IPS-NIHi7 (cell line): ENCODE results near the gene IER2.
"Not testable (repeated sequence)": the region's sequence is repeated elsewhere in the genome, so short reads cannot be mapped to it uniquely, and the experiment has no call there.

Experiments used
- DNase-seq: peaks from one replicate; pipeline ENCODE4 v3.0.0; 2012; ENCODE audit warnings: mixed read lengths; ENCODE audit errors: extremely low spot score

IER2 gene

DNA sequence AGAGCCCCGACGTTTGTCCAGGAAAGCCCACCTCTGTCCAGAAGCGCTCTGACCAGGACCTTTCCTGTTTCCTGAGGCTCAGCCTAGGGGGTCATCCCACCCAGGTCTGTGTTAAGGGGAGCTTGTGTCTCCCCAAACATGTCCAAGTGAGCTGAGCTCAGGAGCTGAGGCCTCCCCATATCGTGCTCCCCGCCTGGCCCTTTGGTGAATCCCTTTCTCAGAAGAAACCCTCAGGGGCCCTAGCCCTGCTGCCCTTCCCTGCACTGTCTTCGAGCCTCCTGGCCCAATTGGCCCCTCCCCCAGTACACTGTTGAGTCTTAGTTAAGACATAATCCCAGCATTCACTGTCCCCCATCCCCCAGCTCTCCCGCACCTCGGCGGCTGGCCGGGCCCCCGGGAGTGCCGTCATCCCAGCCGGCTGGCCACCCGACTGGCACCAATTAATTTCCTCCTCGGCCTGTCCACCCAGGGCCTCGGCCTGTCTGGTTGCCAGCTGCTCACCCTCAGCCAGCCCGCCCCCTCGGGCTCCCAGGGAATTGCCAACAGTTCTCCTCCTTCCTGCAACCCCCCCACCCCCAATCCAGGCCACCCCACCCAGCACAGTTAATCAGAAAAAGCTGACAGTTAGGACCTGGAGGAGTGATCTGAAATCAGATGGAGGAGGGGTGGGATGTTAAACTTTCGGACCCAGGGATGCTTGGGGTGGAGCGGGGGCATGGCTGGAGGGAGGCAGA is 13.6 kb downstream of the IER2 start:
- peak; percentile 57 for DNase-seq

DNA sequence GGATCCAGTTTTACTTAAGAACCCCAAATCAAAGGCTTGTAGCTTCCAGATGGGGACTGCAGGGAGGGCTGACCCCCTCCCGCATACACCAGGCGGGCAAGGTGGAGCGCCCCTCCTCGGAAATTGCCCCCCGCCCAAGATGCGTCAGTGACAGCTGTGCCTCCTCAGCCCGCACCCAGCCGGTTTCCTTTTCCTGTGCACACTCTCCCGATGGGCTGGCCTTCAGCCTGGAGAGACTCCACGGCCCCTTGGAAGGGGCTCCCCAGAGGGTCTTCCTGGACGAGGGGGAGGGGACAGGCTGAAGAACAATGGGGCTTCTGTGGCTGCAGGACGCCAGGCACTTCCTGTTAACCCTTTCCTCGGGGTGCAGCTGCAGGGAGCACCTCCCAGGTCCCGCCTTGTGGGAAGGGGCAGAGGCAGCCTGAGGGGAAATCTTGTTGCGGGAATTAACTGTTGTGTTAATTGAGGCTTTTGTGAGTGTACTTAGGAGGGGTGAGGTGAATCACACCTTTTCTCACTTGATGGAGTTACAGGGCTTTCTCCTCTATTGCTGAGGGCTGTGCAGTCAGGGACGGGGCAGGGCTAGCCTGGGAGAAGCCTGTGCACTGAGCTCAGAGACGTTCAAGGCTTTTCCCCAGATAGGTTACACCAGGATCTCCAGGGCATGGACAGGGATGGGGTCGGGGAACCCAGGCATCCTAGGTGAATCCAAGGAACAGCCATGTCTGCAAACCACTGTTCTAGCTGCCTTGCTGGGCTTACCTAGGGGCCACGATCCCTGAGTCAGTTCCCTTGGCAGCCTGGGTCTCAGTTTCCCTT is 14.3 kb downstream of the IER2 start:
- peak; percentile 79 for DNase-seq

DNA sequence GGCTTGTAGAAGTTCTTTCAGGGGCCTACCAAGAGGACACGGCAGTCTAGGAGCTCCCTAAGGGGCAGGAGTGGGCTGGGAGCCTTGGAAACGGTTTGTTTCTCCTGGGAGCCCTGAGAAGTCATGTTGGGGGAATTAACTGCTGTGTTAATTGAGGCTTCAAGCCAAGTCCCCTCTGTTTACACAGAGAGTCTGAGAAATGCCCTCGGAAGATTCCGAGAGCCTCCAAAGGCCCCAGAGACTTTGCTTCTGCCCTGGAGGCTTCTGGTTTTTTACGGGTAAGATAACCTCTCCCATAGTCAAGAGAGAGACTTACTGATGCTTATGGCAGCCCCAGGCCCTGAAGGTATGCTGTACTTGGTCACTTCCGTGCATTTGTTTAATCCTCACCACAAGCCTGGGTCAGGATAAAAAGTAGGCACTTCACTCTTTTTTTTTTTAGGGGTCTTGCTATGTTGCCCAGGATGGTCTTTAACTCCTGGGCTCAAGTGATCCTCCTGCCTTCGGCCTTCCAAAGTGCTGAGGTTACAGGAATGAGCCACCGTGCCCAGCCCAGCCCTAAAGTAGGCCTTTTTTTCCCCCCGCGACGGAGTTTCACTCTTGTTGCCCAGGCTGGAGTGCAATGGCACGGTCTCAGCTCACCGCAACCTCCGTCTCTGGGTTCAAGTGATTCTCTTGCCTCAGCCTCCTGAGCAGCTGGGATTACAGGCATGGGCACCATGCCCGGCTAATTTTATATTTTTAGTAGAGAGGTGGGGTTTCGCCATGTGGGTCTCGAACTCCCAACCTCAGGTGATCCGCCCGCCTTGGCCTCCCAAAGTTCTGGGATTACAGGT is 15.2 kb downstream of the IER2 start:
- no peak for DNase-seq

DNA sequence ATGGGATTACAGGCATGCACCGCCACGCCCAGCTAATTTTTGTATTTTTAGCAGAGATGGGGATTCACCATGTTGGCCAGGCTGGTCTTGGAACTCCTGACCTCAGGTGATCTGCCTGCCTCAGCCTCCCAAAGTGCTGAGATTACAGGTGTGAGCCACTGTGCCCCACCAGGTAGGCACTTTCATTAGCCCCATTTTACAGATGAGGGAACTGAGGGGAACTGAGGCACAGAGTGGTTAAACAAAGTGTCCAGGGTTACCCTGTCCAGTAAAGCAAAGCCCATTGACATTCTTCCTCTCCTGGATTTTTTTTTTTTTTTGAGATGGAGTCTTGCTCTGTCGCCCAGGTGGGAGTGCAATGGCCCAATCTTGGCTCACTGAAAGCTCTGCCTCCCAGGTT is 15.9 kb downstream of the IER2 start:
- not testable (repeated sequence) for DNase-seq

- no peak for DNase-seq
Observed at GRCh38 chr19:13169769-13170168, 19.6 kb downstream of the IER2 start.

GRCh38 chr19:13171146-13171545 is 20.9 kb downstream of the IER2 start:
- no peak for DNase-seq

GRCh38 chr19:13172346-13173138 is 22.3 kb downstream of the IER2 start:
- DNase-seq = no peak

GRCh38 chr19:13173139-13173737 is 23.0 kb downstream of the IER2 start:
- DNase-seq = no peak

GRCh38 chr19:13176345-13176744 is 26.1 kb downstream of the IER2 start:
- DNase-seq = no peak

- DNase-seq = not testable (repeated sequence)
Observed at GRCh38 chr19:13177584-13177983, 27.4 kb downstream of the IER2 start.

DNA sequence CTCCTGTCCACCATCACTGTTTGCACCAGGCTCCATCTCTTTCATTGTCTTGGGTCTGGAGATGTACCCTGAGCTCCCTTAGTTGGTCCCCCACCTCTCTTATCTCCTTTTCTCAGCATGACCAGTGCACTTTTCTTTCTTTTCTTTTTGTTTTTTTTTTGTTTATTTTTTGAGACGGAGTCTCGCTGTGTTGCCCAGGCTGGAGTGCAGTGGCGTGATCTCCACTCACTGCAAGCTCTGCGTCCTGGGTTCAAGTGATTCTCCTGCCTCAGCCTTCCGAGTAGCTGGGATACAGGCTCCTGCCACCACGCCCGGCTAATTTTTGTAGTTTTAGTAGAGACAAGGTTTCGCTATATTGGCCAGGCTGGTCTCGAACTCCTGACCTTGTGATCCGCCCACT is 28.1 kb downstream of the IER2 start:
- not testable (repeated sequence) for DNase-seq

- DNase-seq = no peak
Observed at GRCh38 chr19:13181747-13182388, 31.7 kb downstream of the IER2 start.

DNA sequence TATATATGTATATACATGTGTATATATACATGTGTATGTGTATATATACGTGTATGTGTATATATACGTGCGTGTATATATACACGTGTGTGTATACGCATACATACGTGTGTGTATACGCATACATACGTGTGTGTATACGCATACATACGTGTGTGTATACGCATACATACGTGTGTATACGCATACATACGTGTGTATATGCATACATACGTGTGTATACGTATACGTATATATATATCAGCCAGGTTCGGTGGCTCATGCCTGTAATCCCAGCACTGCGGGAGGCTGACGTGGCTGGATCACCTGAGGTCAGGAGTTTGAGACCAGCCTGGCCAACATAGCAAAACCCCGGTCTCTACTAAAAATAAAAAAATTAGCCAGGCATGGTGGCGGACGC is 34.7 kb downstream of the IER2 start:
- not testable (repeated sequence) for DNase-seq

GRCh38 chr19:13185763-13186657 is 35.8 kb downstream of the IER2 start:
- DNase-seq = not testable (repeated sequence)

- DNase-seq = not testable (repeated sequence)
Observed at GRCh38 chr19:13186688-13187087, 36.5 kb downstream of the IER2 start.

DNA sequence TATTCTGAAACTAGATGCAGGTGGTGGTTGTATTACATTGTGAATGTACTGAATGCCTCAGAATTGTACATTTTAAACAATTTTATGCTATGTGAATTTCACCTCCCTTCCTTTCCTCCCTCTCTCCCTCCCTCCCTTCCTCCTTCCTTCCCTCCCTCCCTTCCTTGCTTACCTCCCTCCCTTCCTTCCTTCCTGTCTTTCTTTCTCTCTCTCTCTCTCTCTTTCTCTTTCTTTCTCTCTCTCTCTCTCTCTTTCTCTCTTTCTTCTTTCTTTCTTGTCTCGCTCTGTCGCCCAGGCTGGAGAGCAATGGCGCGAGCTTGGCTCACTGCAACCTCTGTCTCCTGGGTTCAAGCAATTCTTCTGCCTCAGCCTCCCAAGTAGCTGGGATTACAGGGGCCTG is 37.2 kb downstream of the IER2 start:
- no peak for DNase-seq

GRCh38 chr19:13189600-13189999 is 39.4 kb downstream of the IER2 start:
- DNase-seq = peak; percentile 14

GRCh38 chr19:13190781-13191540 is 40.8 kb downstream of the IER2 start:
- peak; percentile 18 for DNase-seq

DNA sequence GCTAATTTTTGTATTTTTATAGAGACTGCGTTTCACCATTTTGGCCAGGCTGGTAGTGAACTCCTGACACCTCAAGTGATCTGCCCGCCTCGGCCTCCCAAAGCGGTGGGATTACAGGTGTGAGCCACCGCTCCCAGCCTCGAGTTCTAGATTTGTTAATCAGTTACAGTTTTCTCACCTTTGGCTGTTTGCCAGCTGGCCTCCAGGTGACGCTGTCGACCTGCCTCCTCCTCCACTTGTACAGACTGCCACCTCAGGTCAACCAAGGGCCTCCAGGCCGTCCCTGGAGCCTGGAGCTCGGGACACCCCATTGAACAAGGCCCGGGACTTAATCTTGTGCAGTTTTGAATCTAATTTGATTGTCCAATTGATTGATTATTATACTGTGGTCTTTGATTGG is 45.5 kb downstream of the IER2 start:
- peak; percentile 92 for DNase-seq
